Tibial nerve (tissue), 4 donors: ENCODE measurements around the gene SH3BP1.

Experiments
- EP300 ChIP-seq, 2 donors: sonication (generic); formaldehyde crosslinking; IDR thresholded peaks; one replicate each; pipeline ENCODE4 v1.6.1; 2017; ENCODE audit warnings: antibody characterized with exemption in 2 of 2, mild to moderate bottlenecking in 1 of 2
- POLR2A ChIP-seq, 2 donors: fragments of 450-650 bp; IDR thresholded peaks; one replicate each; pipeline ENCODE4 v1.6.1; 2017; ENCODE audit warnings: antibody characterized with exemption in 2 of 2, mild to moderate bottlenecking in 2 of 2, moderate library complexity in 2 of 2
- TF ChIP-seq, protein P1 (sequence below), 5 experiments: fragments of 200-600 bp in 3 of 5; fragments of 450-650 bp in 2 of 5; sonication (generic) in 3 of 5; IDR thresholded peaks; one replicate each; pipeline ENCODE4 v1.5.1; 2016 to 2019; ENCODE audit warnings: antibody characterized with exemption in 5 of 5, mild to moderate bottlenecking in 3 of 5, moderate library complexity in 2 of 5

- no peak for TF ChIP-seq EP300 (IDR thresholded peaks at IDR 0.05)
- TF ChIP-seq, protein P1, sequence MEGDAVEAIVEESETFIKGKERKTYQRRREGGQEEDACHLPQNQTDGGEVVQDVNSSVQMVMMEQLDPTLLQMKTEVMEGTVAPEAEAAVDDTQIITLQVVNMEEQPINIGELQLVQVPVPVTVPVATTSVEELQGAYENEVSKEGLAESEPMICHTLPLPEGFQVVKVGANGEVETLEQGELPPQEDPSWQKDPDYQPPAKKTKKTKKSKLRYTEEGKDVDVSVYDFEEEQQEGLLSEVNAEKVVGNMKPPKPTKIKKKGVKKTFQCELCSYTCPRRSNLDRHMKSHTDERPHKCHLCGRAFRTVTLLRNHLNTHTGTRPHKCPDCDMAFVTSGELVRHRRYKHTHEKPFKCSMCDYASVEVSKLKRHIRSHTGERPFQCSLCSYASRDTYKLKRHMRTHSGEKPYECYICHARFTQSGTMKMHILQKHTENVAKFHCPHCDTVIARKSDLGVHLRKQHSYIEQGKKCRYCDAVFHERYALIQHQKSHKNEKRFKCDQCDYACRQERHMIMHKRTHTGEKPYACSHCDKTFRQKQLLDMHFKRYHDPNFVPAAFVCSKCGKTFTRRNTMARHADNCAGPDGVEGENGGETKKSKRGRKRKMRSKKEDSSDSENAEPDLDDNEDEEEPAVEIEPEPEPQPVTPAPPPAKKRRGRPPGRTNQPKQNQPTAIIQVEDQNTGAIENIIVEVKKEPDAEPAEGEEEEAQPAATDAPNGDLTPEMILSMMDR (IDR thresholded peaks at IDR 0.05) = no peak
- no peak for TF ChIP-seq POLR2A (IDR thresholded peaks at IDR 0.05)
Measured at GRCh38 chr22:37674248-37674647, 34.8 kb downstream of the SH3BP1 start.
